ENCODE measurements around the gene MAGEA2.
"Not testable (repeated sequence)": the region's sequence is repeated elsewhere in the genome, so short reads cannot be mapped to it uniquely, and the experiment has no call there.

Gene MAGEA2

DNA sequence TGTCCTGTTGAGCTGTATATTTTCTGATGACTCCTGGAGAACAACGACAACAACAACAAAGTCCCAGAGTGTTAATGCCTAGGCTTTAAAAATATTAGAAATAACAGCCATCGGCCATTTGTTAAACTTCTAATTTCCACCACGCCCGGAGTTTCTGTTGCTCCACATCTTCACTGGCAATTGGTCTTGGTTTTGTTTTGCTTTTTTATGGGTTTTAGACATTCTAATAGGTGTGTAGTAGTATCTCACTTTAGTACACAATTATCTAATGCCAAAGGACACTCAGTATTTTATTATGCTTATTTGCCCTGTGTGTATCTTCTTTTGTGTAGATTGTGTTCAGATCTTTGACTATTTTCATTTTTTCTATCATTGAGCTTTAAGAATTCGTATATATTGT is 15.1 kb downstream of the MAGEA2 start:
- TF ChIP-seq YY1 (IDR thresholded peaks at IDR 0.05; ENCODE audit: insufficient read depth, insufficient read length), result no peak
- TF ChIP-seq SUZ12 (IDR thresholded peaks at IDR 0.05; ENCODE audit: extremely low read depth, insufficient read depth, insufficient read length), result no peak
- TF ChIP-seq ZNF274 (IDR thresholded peaks at IDR 0.05; ENCODE audit: low read depth, low read length), result no peak
- Histone ChIP-seq H3K27me3 (ENCODE audit: insufficient read depth, insufficient read length) (no peaks in the 10 kb centered on the region), H3K4me1 (ENCODE audit: insufficient read depth, insufficient read length) (no peaks in the 10 kb centered on the region)

DNA sequence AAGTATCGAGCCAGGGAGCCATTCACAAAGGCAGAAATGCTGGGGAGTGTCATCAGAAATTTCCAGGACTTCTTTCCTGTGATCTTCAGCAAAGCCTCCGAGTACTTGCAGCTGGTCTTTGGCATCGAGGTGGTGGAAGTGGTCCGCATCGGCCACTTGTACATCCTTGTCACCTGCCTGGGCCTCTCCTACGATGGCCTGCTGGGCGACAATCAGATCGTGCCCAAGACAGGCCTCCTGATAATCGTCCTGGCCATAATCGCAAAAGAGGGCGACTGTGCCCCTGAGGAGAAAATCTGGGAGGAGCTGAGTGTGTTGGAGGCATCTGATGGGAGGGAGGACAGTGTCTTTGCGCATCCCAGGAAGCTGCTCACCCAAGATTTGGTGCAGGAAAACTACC is 17.1 kb downstream of the MAGEA2 start:
- H3K4me1 ChIP-seq (ENCODE audit: insufficient read depth, insufficient read length); H3K9me3 ChIP-seq (ENCODE audit: insufficient read depth, low read length): not testable (repeated sequence)

More for the DNA sequence above, 15.1 kb downstream of the MAGEA2 start:
- no peak overlapping the region for H3K9ac ChIP-seq (ENCODE audit: insufficient read length, low read depth)
- H3K36me3 ChIP-seq (ENCODE audit: insufficient read depth, insufficient read length, low read length), result no peaks in the 10 kb centered on the region
- H3K9me3 ChIP-seq (ENCODE audit: insufficient read depth, low read length), result no peaks in the 10 kb centered on the region
- no peak overlapping the region for H3K4me3 ChIP-seq (ENCODE audit: insufficient read length, low read depth)
- DNase-seq (ENCODE audit: low read depth, low spot score), result no peak

DNA sequence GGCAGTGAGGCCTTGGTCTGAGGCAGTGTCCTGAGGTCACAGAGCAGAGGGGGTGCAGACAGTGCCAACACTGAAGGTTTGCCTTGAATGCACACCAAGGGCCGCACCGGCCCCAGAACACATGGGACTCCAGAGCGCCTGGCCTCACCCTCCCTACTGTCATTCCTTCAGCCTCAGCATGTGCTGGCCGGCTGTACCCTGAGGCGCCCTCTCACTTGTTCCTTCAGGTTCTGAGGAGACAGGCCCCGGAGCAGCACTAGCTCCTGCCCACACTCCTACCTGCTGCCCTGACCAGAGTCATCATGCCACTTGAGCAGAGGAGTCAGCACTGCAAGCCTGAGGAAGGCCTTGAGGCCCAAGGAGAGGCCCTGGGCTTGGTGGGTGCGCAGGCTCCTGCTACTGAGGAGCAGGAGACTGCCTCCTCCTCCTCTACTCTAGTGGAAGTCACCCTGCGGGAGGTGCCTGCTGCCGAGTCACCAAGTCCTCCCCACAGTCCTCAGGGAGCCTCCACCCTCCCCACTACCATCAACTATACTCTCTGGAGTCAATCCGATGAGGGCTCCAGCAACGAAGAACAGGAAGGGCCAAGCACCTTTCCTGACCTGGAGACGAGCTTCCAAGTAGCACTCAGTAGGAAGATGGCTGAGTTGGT is 17.7 kb downstream of the MAGEA2 start:
- no peaks in the 10 kb centered on the region for H3K27me3 ChIP-seq (ENCODE audit: insufficient read depth, insufficient read length)
- no peaks in the 10 kb centered on the region for H3K36me3 ChIP-seq (ENCODE audit: insufficient read depth, insufficient read length, low read length)
- no peak overlapping the region for H3K9ac ChIP-seq (ENCODE audit: insufficient read length, low read depth)
- no peak for DNase-seq (ENCODE audit: low read depth, low spot score)
- no peak overlapping the region for H3K4me3 ChIP-seq (ENCODE audit: insufficient read length, low read depth)
- no peaks in the 10 kb centered on the region for H3K4me1 ChIP-seq (ENCODE audit: insufficient read depth, insufficient read length)
- TF ChIP-seq YY1 (IDR thresholded peaks at IDR 0.05; ENCODE audit: insufficient read depth, insufficient read length), result no peak
- TF ChIP-seq ZNF274 (IDR thresholded peaks at IDR 0.05; ENCODE audit: low read depth, low read length), result no peak
- no peak for TF ChIP-seq SUZ12 (IDR thresholded peaks at IDR 0.05; ENCODE audit: extremely low read depth, insufficient read depth, insufficient read length)
- H3K9me3 ChIP-seq (ENCODE audit: insufficient read depth, low read length), result no peaks in the 10 kb centered on the region

More for the DNA sequence above, 17.1 kb downstream of the MAGEA2 start:
- not testable (repeated sequence) for H3K4me3 ChIP-seq (ENCODE audit: insufficient read length, low read depth); H3K9ac ChIP-seq (ENCODE audit: insufficient read length, low read depth); H3K27me3 ChIP-seq (ENCODE audit: insufficient read depth, insufficient read length); H3K36me3 ChIP-seq (ENCODE audit: insufficient read depth, insufficient read length, low read length); DNase-seq (ENCODE audit: low read depth, low spot score)

GRCh38 chrX:152735101-152735500 is 18.5 kb downstream of the MAGEA2 start:
- H3K9ac ChIP-seq (ENCODE audit: insufficient read length, low read depth), result no peak overlapping the region
- H3K27me3 ChIP-seq (ENCODE audit: insufficient read depth, insufficient read length), result no peaks in the 10 kb centered on the region
- no peaks in the 10 kb centered on the region for H3K36me3 ChIP-seq (ENCODE audit: insufficient read depth, insufficient read length, low read length)
- no peak for TF ChIP-seq YY1 (IDR thresholded peaks at IDR 0.05; ENCODE audit: insufficient read depth, insufficient read length)
- no peak for TF ChIP-seq ZNF274 (IDR thresholded peaks at IDR 0.05; ENCODE audit: low read depth, low read length)
- no peak for TF ChIP-seq SUZ12 (IDR thresholded peaks at IDR 0.05; ENCODE audit: extremely low read depth, insufficient read depth, insufficient read length)
- H3K4me1 ChIP-seq (ENCODE audit: insufficient read depth, insufficient read length), result no peaks in the 10 kb centered on the region
- no peak overlapping the region for H3K4me3 ChIP-seq (ENCODE audit: insufficient read length, low read depth)
- no peaks in the 10 kb centered on the region for H3K9me3 ChIP-seq (ENCODE audit: insufficient read depth, low read length)
- DNase-seq (ENCODE audit: low read depth, low spot score), result no peak

DNA sequence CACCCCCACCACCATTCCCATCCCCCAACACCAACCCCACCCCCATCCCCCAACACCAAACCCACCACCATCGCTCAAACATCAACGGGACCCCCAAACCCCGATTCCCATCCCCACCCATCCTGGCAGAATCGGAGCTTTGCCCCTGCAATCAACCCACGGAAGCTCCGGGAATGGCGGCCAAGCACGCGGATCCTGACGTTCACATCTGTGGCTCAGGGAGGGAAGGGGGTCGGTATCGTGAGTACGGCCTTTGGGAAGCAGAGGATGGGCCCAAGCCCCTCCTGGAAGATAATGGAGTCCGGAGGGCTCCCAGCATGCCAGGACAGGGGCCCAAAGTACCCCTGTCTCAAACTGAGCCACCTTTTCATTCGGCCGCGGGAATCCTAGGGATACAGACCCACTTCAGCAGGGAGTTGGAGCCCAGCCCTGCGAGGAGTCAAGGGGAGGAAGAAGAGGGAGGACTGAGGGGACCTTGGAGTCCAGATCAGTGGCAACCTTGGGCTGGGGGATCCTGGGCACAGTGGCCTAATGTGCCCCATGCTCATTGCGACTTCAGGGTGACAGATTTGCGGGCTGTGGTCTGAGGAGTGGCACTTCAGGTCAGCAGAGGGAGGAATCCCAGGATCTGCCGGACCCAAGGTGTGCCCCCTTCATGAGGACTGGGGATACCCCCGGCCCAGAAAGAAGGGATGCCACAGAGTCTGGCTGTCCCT is 19.3 kb downstream of the MAGEA2 start:
- H3K9ac ChIP-seq (ENCODE audit: insufficient read length, low read depth); H3K36me3 ChIP-seq (ENCODE audit: insufficient read depth, insufficient read length, low read length); H3K4me3 ChIP-seq (ENCODE audit: insufficient read length, low read depth); H3K27me3 ChIP-seq (ENCODE audit: insufficient read depth, insufficient read length); H3K4me1 ChIP-seq (ENCODE audit: insufficient read depth, insufficient read length); H3K9me3 ChIP-seq (ENCODE audit: insufficient read depth, low read length); DNase-seq (ENCODE audit: low read depth, low spot score): not testable (repeated sequence)

GRCh38 chrX:152733261-152733975 is 20.2 kb downstream of the MAGEA2 start, which contains the start of the genes CSAG1 and MAGEA12:
TSS of gene CSAG1 (minus strand) at chrX:152733721. CDS start at chrX:152732460, 1,261 bp downstream.
TSS of gene MAGEA12 (plus strand) at chrX:152733757. CDS start at chrX:152736162, 2,405 bp downstream.
- no peak within 1 kb of the TSS for H3K9ac ChIP-seq (ENCODE audit: insufficient read length, low read depth)
- no peaks in the 10 kb centered on the region for H3K9me3 ChIP-seq (ENCODE audit: insufficient read depth, low read length)
- H3K36me3 ChIP-seq (ENCODE audit: insufficient read depth, insufficient read length, low read length), result no peaks in the 10 kb centered on the region
- no peaks in the 10 kb centered on the region for H3K27me3 ChIP-seq (ENCODE audit: insufficient read depth, insufficient read length)
- H3K4me3 ChIP-seq (ENCODE audit: insufficient read length, low read depth), result no peak within 1 kb of the TSS
- no peak for DNase-seq (ENCODE audit: low read depth, low spot score)
- TF ChIP-seq ZNF274 (IDR thresholded peaks at IDR 0.05; ENCODE audit: low read depth, low read length) (no peak), SUZ12 (IDR thresholded peaks at IDR 0.05; ENCODE audit: extremely low read depth, insufficient read depth, insufficient read length) (no peak), YY1 (IDR thresholded peaks at IDR 0.05; ENCODE audit: insufficient read depth, insufficient read length) (no peak)
- no peaks in the 10 kb centered on the region for H3K4me1 ChIP-seq (ENCODE audit: insufficient read depth, insufficient read length)

DNA sequence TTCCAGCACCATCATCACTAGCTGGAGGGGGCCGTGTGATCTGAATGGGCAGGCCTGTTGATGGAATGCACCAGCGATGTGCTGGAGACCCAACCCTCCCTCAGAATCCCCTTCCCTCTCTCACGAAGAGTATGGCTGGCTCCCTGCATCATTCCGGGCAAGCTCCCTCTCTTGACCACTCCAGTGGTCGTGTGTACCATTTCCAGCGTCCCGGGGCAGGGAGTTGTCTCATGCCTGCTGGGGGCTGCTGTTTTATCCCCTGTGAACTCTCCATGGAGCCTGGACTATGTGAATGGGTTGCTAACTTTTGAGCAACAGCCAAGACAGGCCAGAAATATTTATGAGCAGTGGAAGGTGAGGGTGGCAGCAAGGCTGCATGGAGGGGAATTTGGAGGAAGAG is 28.2 kb downstream of the MAGEA2 start:
- Histone ChIP-seq H3K9me3 (ENCODE audit: insufficient read depth, low read length) (no peaks in the 10 kb centered on the region), H3K4me3 (ENCODE audit: insufficient read length, low read depth) (no peak overlapping the region), H3K36me3 (ENCODE audit: insufficient read depth, insufficient read length, low read length) (no peaks in the 10 kb centered on the region), H3K27me3 (ENCODE audit: insufficient read depth, insufficient read length) (no peaks in the 10 kb centered on the region), H3K9ac (ENCODE audit: insufficient read length, low read depth) (no peak overlapping the region), H3K4me1 (ENCODE audit: insufficient read depth, insufficient read length) (no peaks in the 10 kb centered on the region)
- DNase-seq (ENCODE audit: low read depth, low spot score), result peak; percentile 0
- TF ChIP-seq ZNF274 (IDR thresholded peaks at IDR 0.05; ENCODE audit: low read depth, low read length) (no peak), YY1 (IDR thresholded peaks at IDR 0.05; ENCODE audit: insufficient read depth, insufficient read length) (no peak), SUZ12 (IDR thresholded peaks at IDR 0.05; ENCODE audit: extremely low read depth, insufficient read depth, insufficient read length) (no peak)

- H3K4me1 ChIP-seq (ENCODE audit: insufficient read depth, insufficient read length); DNase-seq (ENCODE audit: low read depth, low spot score); H3K9ac ChIP-seq (ENCODE audit: insufficient read length, low read depth); H3K27me3 ChIP-seq (ENCODE audit: insufficient read depth, insufficient read length); H3K36me3 ChIP-seq (ENCODE audit: insufficient read depth, insufficient read length, low read length); H3K9me3 ChIP-seq (ENCODE audit: insufficient read depth, low read length); H3K4me3 ChIP-seq (ENCODE audit: insufficient read length, low read depth): not testable (repeated sequence)
Measured at GRCh38 chrX:152713815-152714787, 39.5 kb downstream of the MAGEA2 start, which contains the start of gene MAGEA2B. TSS of gene MAGEA2B (plus strand) at chrX:152714628. CDS start at chrX:152717107, 2,479 bp downstream.

DNA sequence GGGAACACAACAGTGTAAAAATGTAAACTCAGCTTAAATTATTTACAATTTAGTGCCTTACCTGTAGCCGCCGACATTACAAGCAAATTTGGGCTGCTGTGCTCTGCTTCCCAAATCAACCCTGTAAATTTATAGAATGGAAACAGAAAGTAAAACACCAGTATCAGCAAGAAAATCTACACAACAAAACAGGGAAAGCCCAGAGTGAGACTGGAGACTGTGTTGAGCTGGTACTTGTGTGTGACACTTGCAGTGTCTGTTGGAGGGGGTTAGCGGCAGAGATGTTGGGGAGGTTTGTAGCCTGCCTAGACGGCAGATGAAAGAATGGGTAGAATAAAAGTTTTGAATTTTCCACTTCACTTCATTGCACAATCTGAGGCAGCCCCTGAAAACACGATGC is 40.4 kb downstream of the MAGEA2 start:
- not testable (repeated sequence) for DNase-seq (ENCODE audit: low read depth, low spot score); H3K9ac ChIP-seq (ENCODE audit: insufficient read length, low read depth)

More for the DNA sequence above, 40.4 kb downstream of the MAGEA2 start:
- not testable (repeated sequence) for H3K4me3 ChIP-seq (ENCODE audit: insufficient read length, low read depth); H3K9me3 ChIP-seq (ENCODE audit: insufficient read depth, low read length); H3K27me3 ChIP-seq (ENCODE audit: insufficient read depth, insufficient read length); H3K4me1 ChIP-seq (ENCODE audit: insufficient read depth, insufficient read length); H3K36me3 ChIP-seq (ENCODE audit: insufficient read depth, insufficient read length, low read length)
